OCI-LY1 (cell line): Measurements from ENCODE around the gene BACE2.

Source experiments
- CTCF ChIP-seq: fragments of 200-600 bp; sonication (generic), shearing (Covaris generic); IDR thresholded peaks from 2 replicates; pipeline ENCODE4 v1.5.1; 2017; ENCODE audit warnings: mild to moderate bottlenecking, antibody characterized with exemption, low read length, moderate library complexity, mixed read lengths
- EZH2 ChIP-seq: fragments of 200-600 bp; sonication (generic), shearing (Covaris generic); IDR thresholded peaks from 2 replicates; pipeline ENCODE4 v1.8.0; 2017; ENCODE audit warnings: borderline replicate concordance, mixed run types, mild to moderate bottlenecking, antibody characterized with exemption, low read length, moderate library complexity, mixed read lengths

GRCh38 chr21:41207401-41208375, 39.7 kb downstream of the BACE2 start:
- TF ChIP-seq CTCF (no peak), EZH2 (no peak)
